ENCODE data around the gene MAMDC4.
"Not testable (repeated sequence)": the region's sequence is repeated elsewhere in the genome, so short reads cannot be mapped to it uniquely, and the experiment has no call there.

DNA sequence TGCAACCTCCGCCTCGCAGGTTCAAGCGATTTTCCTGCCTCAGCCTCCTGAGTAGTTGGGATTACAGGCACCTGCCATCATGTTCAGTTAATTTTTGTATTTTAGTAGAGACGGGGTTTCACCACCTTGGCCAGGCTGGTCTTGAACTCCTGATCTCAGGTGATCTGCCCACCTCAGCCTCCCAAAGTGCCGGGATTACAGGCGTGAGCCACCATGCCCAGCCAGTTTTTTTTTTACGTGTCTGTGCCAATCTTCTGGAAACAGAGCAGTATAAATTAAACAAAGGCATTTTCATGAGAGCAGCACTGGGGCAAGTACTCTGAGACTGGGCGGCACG, 30.8 kb downstream of the MAMDC4 start:
- TF ChIP-seq POLR2AphosphoS5, MAFK (IDR thresholded peaks at IDR 0.05; ENCODE audit: low read depth, low read length): not testable (repeated sequence)
- TF ChIP-seq, protein P1, sequence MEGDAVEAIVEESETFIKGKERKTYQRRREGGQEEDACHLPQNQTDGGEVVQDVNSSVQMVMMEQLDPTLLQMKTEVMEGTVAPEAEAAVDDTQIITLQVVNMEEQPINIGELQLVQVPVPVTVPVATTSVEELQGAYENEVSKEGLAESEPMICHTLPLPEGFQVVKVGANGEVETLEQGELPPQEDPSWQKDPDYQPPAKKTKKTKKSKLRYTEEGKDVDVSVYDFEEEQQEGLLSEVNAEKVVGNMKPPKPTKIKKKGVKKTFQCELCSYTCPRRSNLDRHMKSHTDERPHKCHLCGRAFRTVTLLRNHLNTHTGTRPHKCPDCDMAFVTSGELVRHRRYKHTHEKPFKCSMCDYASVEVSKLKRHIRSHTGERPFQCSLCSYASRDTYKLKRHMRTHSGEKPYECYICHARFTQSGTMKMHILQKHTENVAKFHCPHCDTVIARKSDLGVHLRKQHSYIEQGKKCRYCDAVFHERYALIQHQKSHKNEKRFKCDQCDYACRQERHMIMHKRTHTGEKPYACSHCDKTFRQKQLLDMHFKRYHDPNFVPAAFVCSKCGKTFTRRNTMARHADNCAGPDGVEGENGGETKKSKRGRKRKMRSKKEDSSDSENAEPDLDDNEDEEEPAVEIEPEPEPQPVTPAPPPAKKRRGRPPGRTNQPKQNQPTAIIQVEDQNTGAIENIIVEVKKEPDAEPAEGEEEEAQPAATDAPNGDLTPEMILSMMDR (IDR thresholded peaks at IDR 0.05; ENCODE audit: control extremely low read depth in 1 of 3, insufficient read depth in 1 of 3, low read depth in 1 of 3, low read length in 3 of 3), result not testable (repeated sequence)

Data from H1 (cell line).